Keratinocyte (primary cell): ENCODE data around the gene CFAP47. TPM values are rescaled to one million over a fixed set of nuclear protein-coding genes. Genes with fewer than 3 reads are reported as not detected.
"Not testable (repeated sequence)": the region's sequence is repeated elsewhere in the genome, so short reads cannot be mapped to it uniquely, and the experiment has no call there.

Experiments
- DNase-seq: peaks from one replicate; pipeline ENCODE4 v3.0.0-alpha.2; 2011; ENCODE audit warnings: low read depth, missing footprints, low spot score
- FAIRE-seq: peaks from 2 replicates; lab custom pipeline; 2011; peaks lifted over from hg19 to GRCh38; lab: Jason Lieb, UNC
- H2AFZ ChIP-seq: 2 replicates; pipeline ENCODE4 v1.6.0; 2012; ENCODE audit warnings: low read length, control low read depth, inconsistent platforms; ENCODE audit not compliant: control insufficient read depth
- H3K27ac ChIP-seq: 2 replicates; pipeline ENCODE4 v1.5.1; 2011; ENCODE audit warnings: low read length; ENCODE audit not compliant: control insufficient read depth, insufficient read depth
- H3K27me3 ChIP-seq: 3 replicates; pipeline ENCODE4 v1.6.0; 2011; ENCODE audit warnings: low read length; ENCODE audit not compliant: control insufficient read depth, insufficient read depth; ENCODE audit errors: extremely low read depth
- H3K36me3 ChIP-seq, 2 experiments: 2 replicates in 1 of 2; 3 replicates in 1 of 2; pipeline ENCODE4 v1.5.1; 2011; ENCODE audit warnings: low read length in 2 of 2, mild to moderate bottlenecking in 1 of 2; ENCODE audit not compliant: control insufficient read depth in 2 of 2, insufficient read depth in 2 of 2; ENCODE audit errors: extremely low read depth in 1 of 2
- H3K4me1 ChIP-seq: 3 replicates; pipeline ENCODE4 v1.5.1; 2011; ENCODE audit warnings: low read length; ENCODE audit not compliant: control insufficient read depth, insufficient read depth; ENCODE audit errors: extremely low read depth
- H3K4me2 ChIP-seq: 3 replicates; pipeline ENCODE4 v1.6.0; 2011; ENCODE audit warnings: low read depth, low read length; ENCODE audit not compliant: control insufficient read depth, insufficient read depth; ENCODE audit errors: extremely low read depth
- H3K4me3 ChIP-seq, 3 experiments: fragments of 200-600 bp in 1 of 3; sonication (generic) in 1 of 3; 2 replicates in 2 of 3; 3 replicates in 1 of 3; pipeline ENCODE4 v1.5.1; 2011 to 2016; ENCODE audit warnings: low read length in 3 of 3, mild to moderate bottlenecking in 3 of 3, control low read depth in 2 of 3, inconsistent platforms in 1 of 3, low read depth in 1 of 3, mixed read lengths in 1 of 3, mixed run types in 1 of 3, moderate library complexity in 1 of 3; ENCODE audit not compliant: control insufficient read depth in 2 of 3, insufficient read depth in 2 of 3; ENCODE audit errors: extremely low read depth in 1 of 3
- H3K79me2 ChIP-seq: 2 replicates; pipeline ENCODE4 v1.6.0; 2012; ENCODE audit warnings: low read length; ENCODE audit not compliant: control insufficient read depth, insufficient read depth
- H3K9ac ChIP-seq: 3 replicates; pipeline ENCODE4 v1.6.0; 2011; ENCODE audit warnings: low read length; ENCODE audit not compliant: control insufficient read depth, insufficient read depth; ENCODE audit errors: extremely low read depth
- H3K9me1 ChIP-seq: 3 replicates; pipeline ENCODE4 v1.6.0; 2011; ENCODE audit warnings: low read length; ENCODE audit not compliant: control insufficient read depth, insufficient read depth; ENCODE audit errors: extremely low read depth
- H3K9me3 ChIP-seq: 2 replicates; pipeline ENCODE4 v1.5.1; 2012; ENCODE audit warnings: low read depth, low read length; ENCODE audit not compliant: control insufficient read depth
- H4K20me1 ChIP-seq: 3 replicates; pipeline ENCODE4 v1.6.0; 2011; ENCODE audit warnings: low read length; ENCODE audit not compliant: control insufficient read depth, insufficient read depth; ENCODE audit errors: extremely low read depth
- CTCF ChIP-seq, 3 experiments: IDR thresholded peaks in 1 of 3; conservative IDR thresholded peaks in 1 of 3; optimal IDR thresholded peaks in 1 of 3; 2 replicates in 2 of 3; 3 replicates in 1 of 3; pipeline versions ENCODE3 to v1.5.1; 2011; ENCODE audit warnings: low read length in 3 of 3, mild to moderate bottlenecking in 3 of 3, moderate library complexity in 2 of 3, control low read depth in 1 of 3, inconsistent platforms in 1 of 3; ENCODE audit not compliant: insufficient read depth in 2 of 3; ENCODE audit errors: extremely low read depth in 1 of 3
- EZH2 ChIP-seq: IDR thresholded peaks from one replicate; pipeline ENCODE4 v1.6.1; 2012; ENCODE audit warnings: inconsistent platforms, mild to moderate bottlenecking, low read length, moderate library complexity
- dilution Hi-C: fragments of 300-500 bp; cut with MboI; formaldehyde crosslinking; loops from one replicate; pipeline ENCODE4 v1.7.0; 2020; ENCODE audit warnings: low sequenced_read_pairs; ENCODE audit not compliant: extremely low pct_ligation_motif_present
- polyA plus RNA-seq, 5 experiments: library from polyadenylated mRNA; depleted of rRNA in 3 of 5; stranded (reverse) in 3 of 5; stranded (forward) in 1 of 5; unstranded in 1 of 5; fragments of >200 nt; gene quantifications; 1 replicate in 1 of 5; 2 replicates in 3 of 5; 3 replicates in 1 of 5; pipeline versions ENCODE4 v1.2.1 to v1.2.3, GENCODE V29; 2011 to 2012; ENCODE audit warnings: missing spikeins in 2 of 5, low read depth in 1 of 5, low replicate concordance in 1 of 5

Gene CFAP47
- polyA plus RNA-seq, 1 donor (not counting 4 experiments of a cell fraction or from before 2014, with no cell fraction given), result not detected

- no peaks in the 10 kb centered on the region for H3K27me3 ChIP-seq
- no peak for DNase-seq
- no peak overlapping the region for H3K4me3 ChIP-seq
- H3K79me2 ChIP-seq, result no peaks in the 10 kb centered on the region
- H4K20me1 ChIP-seq, result no peaks in the 10 kb centered on the region
- no peaks in the 10 kb centered on the region for H3K36me3 ChIP-seq
- no peak overlapping the region for H3K4me2 ChIP-seq
- H3K9ac ChIP-seq, result no peak overlapping the region
- no peaks in the 10 kb centered on the region for H3K9me3 ChIP-seq
- no peak for TF ChIP-seq EZH2
- TF ChIP-seq CTCF (optimal IDR thresholded peaks at IDR 0.05 in 1 of 3, IDR thresholded peaks at IDR 0.05 in 1 of 3, conservative IDR thresholded peaks at IDR 0.05 in 1 of 3; ENCODE audit: extremely low read depth in 1 of 3, insufficient read depth in 2 of 3, low read length in 3 of 3), result no peak
- no peak overlapping the region for H2AFZ ChIP-seq
- FAIRE-seq, result no peak
- no peaks in the 10 kb centered on the region for H3K9me1 ChIP-seq
- no peaks in the 10 kb centered on the region for H3K4me1 ChIP-seq
- dilution Hi-C loops, result no loop called here
- no peak overlapping the region for H3K27ac ChIP-seq
These were observed 143.2 kb downstream of the CFAP47 start for GRCh38 chrX:36062778-36063177.

GRCh38 chrX:36071061-36071460 lies 151.5 kb downstream of the CFAP47 start:
- no peaks in the 10 kb centered on the region for H3K9me1 ChIP-seq
- TF ChIP-seq EZH2, result no peak
- TF ChIP-seq CTCF (optimal IDR thresholded peaks at IDR 0.05 in 1 of 3, IDR thresholded peaks at IDR 0.05 in 1 of 3, conservative IDR thresholded peaks at IDR 0.05 in 1 of 3; ENCODE audit: extremely low read depth in 1 of 3, insufficient read depth in 2 of 3, low read length in 3 of 3), result no peak
- H3K9ac ChIP-seq, result no peak overlapping the region
- H2AFZ ChIP-seq, result no peak overlapping the region
- H3K27me3 ChIP-seq, result no peaks in the 10 kb centered on the region
- H3K36me3 ChIP-seq, result no peaks in the 10 kb centered on the region
- dilution Hi-C loops, result no loop called here
- DNase-seq (no peak), FAIRE-seq (no peak)
- no peaks in the 10 kb centered on the region for H3K9me3 ChIP-seq
- H3K4me1 ChIP-seq, result no peaks in the 10 kb centered on the region
- no peak overlapping the region for H3K27ac ChIP-seq
- H3K4me2 ChIP-seq, result no peak overlapping the region
- no peaks in the 10 kb centered on the region for H4K20me1 ChIP-seq
- H3K79me2 ChIP-seq, result no peaks in the 10 kb centered on the region
- H3K4me3 ChIP-seq, result no peak overlapping the region

- H3K9me1 ChIP-seq, H3K9ac ChIP-seq, H3K27ac ChIP-seq, H3K27me3 ChIP-seq, H3K4me2 ChIP-seq, DNase-seq, H2AFZ ChIP-seq, H3K4me3 ChIP-seq, H3K4me1 ChIP-seq, H3K36me3 ChIP-seq, H4K20me1 ChIP-seq, dilution Hi-C loops, H3K9me3 ChIP-seq, FAIRE-seq, H3K79me2 ChIP-seq: not testable (repeated sequence)
These were observed 155.5 kb downstream of the CFAP47 start for GRCh38 chrX:36075009-36075408.
